SHP77 treated with DMSO at 0.1 percent for 48 hours (cell line): Measurements from ENCODE around the gene NKX2-3.

Experiments
- DNase-seq: peaks from one replicate; lab custom pipeline; 2025; lab: John Stamatoyannopoulos, UW

Gene NKX2-3

GRCh38 chr10:99526861-99527504, 5.8 kb upstream of the NKX2-3 start:
- no peak for DNase-seq

- no peak for DNase-seq
Measured at GRCh38 chr10:99527526-99528493, 4.9 kb upstream of the NKX2-3 start.

DNA sequence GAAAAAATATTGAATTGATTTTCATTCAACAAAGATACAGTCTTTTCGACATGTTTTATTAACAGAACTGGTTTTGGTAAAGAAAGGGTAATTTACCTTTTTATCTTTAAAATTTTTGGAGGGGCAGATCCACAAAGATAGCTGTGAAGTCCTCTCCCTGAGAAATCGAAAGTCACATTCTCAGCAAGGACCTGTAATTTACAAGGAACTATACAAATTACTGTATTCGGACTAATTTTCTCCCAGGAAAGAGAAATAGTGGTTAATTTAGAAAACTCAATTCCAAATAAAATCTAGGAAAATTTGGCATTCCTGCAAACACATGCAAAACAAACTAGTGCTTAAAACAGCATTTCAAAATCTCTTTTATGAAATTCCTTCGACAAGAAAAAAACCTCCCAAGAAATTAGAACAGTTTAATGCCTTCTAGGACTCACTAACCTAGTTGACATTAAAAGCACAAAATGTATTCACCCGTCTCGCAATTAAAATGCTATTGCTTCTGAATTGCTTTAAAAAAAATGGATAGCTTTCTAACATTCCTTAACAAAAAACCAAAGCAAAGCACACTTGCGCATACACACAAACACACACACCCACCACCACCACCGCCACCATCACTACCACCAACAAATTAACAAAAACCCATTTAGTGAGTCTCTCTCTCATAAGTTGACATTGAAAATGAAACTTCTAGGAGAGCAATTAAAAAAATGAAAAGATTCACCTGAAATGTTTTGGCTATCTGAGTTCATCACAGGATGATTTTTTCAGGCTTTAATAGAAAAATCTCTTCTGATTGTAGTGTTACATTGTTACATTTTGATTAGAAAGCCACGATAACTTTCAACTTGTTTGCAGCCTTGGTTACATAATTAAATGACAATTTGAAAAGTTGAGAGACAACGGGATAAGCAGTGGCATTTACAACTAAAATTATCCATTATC, 4.0 kb upstream of the NKX2-3 start:
- no peak for DNase-seq

- DNase-seq = no peak
Measured at GRCh38 chr10:99529591-99530107, 3.1 kb upstream of the NKX2-3 start.

DNA sequence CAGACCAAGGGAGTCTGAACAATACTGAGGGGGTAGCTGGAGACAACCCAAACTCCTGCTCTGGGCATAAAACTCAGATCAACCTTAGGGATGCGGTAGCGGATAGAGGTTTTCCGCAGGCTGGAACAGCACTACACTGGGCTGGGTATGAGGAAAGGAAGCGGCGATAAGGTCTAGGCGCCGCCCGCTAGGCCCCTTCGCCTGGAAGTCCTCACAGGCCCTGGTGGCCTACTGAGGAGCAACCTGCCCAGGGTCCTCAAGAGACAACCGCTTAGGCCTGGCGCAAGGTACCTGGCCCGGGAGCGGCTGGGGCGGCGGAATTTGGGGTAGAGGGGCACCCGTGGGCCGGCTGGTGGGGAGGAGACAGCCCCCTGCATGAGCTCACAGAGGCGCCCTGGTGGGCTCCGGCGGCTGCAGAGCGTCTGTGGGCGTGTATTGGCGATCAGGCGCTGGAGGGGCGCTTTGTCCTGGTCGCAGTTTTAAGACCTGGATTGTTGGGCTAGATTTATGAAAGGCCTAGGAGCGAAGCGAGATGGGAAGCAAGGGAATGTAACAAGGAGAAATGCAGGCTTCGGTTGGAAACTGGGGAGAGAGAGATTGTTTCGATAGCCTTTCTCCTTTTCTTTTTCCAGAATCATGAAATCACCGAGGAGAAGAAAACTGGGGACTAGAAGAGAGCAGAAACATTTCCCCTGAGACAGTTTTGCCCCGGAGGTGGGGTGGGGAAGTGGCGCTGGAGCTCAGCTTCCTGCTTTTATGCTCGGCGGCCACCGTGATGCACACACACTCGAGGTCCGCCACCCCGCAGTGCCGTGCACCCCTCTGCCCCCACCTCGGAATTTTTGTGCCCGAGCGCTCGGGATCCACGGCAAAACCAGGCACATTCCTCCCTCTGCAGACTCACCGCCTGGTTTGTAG, 2.4 kb upstream of the NKX2-3 start:
- no peak for DNase-seq

GRCh38 chr10:99531026-99531695, 1.6 kb upstream of the NKX2-3 start:
- DNase-seq = no peak

DNA sequence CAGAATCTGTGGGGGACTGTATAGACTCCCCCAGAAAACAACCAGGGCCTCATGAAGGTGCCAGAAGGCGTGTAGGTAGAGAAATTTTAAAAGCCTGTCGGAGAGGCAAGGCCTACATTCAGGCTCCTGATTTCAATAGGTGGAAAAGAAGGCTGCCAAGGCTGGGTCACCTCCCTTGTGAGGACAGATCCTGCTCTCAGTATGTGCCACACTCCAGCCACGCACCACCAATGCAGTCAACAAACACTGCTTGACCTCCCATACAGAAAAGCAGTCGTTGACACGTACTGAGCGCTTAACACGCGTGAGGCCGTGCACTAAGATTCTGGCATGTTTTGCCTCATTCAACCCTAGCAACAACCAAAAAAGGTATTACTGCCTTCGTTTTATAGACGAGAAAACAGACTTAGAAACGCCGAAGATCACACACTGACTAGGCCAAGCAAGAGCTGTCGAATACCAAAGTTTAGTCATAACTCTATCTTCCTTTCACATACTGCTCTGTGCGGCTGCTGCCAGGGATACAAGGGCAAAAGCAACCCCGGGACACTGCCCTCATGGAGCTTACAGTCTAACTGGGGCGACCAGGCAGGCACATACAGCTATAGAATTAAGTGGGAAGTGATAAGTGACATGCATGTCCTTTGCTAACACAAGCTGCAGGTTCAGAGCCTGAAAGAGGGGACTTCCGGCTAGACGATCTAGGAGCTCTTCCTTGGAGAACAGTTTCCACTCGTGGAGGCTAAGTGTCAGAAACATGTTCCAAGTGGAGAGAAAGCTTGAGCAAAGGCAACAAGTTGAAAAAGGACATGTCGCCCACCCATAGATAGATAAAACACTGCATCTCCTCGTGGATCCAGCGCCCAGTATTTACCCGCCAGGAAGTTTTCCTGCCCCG, 797 bp upstream of the NKX2-3 start:
- no peak for DNase-seq

DNA sequence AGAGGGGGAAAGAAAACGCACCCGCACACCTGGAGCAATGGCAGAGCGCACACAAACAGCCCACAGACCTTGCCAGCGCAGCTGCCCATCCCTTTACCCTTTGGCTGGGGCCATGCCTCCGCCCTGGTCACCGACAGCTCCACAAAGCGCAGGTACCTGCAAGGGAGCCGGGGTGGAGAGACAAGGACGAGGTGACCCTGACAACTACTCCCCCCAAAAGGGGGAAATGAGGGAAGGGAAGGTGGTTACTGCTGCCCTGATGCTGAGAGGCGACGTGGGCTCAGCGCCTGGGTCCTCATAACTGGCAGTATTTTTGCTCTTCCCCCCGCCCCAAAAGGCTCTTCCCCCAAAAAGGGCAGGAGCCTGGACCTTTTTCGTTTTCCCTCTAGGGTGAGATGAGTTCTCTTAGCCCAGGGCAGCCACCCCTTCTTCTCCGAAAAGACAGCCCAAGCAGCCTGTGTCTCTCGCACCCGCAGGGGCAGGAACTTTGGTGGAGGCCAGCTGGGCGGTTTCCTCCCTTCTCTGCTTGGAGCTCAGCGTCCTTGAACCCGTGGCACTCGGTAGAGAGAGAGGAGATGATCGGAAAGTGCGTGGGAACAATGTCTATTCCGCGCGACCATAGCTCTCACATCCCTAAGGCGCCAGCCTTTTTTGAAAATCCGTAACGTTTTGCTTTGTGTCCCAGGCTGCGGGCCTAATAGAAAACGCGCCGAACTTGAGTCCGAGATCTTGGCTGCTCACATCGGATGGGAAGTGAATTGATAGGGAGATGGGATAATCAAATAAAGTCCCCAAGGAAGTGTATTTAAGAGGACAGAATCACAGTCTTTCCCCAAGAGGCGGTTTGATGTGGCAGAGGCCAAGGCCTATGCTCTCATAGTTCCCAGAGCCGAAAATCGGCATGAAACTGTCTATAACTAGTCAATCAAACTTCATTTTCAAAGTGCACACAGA, 1.0 kb downstream of the NKX2-3 start:
- no peak for DNase-seq

GRCh38 chr10:99534450-99534938, 1.8 kb downstream of the NKX2-3 start:
- DNase-seq = no peak

GRCh38 chr10:99534939-99535763, 2.4 kb downstream of the NKX2-3 start:
- no peak for DNase-seq

GRCh38 chr10:99535764-99536337, 3.1 kb downstream of the NKX2-3 start:
- no peak for DNase-seq

GRCh38 chr10:99536338-99537085, 3.8 kb downstream of the NKX2-3 start:
- no peak for DNase-seq

DNA sequence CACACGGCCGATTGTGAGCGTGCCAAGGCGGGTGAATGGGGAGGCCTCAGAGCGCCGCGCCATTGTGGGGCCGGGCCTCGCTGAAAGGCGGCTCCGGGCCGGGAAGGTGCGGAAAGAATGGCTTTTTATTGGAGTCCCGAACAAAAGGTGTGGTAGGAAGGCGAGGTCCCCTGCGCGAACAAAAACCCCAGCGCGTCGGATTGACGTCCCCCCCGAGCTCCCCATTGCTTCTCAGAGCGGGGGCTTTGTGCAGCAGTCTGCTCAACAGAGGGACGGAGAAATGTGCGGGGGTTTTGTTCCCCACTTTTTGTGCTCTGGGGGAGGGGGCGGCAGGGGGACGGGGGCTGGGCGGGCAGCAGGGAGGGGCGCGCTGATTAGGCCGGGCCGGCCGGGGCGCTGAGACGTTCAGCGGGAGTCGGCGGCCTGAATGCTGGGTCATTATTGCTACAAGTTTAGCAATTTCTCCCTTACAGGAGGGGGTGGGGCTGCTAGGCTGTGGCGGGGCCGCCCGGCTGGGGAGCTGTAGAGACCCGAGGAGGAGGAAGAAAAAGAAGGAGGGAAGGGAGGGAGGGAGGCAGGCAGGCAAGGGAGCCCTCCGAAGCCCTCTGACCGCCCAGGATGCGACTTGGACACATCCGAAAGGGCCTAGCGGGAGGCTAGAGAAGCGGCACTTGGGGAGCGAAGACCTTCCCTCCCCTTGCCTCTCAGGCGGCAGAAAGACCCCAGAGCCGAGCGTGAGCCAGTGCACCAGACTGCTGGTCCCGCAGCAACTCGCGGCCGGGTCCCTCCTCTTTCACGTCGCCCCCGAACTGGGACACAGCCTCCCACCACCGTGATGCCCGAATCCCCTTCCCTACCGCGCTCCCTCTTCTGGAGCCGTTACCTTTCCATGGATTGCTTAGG, 4.6 kb downstream of the NKX2-3 start:
- no peak for DNase-seq

DNA sequence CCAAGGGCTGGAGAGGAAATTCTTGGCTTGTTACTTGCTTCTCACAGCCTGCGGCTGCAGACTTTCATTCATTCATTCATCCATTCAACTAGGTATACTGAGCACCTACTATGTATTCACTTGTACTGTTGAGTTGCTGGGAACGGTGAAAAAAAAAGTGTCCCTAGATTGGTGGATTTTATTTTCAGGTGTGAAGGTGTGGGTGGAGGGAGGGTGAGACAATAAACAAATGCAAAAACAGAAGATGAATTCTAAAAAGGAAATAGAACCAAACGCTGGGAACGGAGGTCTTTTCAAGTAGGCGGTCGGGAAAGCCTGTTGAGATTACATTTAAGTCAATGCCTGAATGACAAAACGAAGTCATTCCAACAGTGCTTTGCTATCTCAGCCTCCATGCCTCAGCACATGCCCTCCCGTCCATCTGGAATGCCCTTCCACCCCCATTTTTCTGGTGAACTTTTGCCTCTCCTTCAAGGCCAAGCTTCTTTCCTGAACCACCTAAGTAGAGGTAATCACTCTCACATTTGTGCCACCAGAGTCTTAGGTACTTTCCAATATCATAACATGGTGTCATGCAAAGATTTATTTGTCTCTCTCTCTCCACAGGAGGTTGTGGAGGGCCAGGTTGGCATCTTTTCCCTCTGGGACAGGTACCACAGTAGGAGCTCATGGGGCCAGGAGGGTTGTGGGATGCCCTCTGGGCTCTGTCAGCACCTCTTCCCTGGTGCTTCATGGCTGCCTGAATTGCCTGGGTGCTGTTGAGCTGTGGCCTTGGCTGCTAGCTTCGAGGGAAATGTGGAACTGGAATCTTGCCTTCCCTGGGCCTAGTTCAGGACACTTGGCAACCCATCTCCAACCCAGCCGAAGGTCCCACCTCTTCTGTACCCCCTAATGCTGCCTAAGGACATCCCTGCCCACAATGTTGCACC, 5.5 kb downstream of the NKX2-3 start:
- no peak for DNase-seq
